Stimulated activated CD8-positive, alpha-beta memory T cell treated with anti-CD3 and anti-CD28 coated beads, Interleukin-2, amount 100 ng/mL, for 48 hours (primary cell): Measurements from ENCODE around the gene GNAI3.

Experiments used
- DNase-seq, 2 donors: peaks; one replicate each; pipeline ENCODE4 v3.0.0-alpha.2; 2020; ENCODE audit warnings: low read depth in 2 of 2

Gene GNAI3

GRCh38 chr1:109548321-109549267, at the start of gene GNAI3:
Gene GNAI3 (plus strand): TSS chr1:109548615. CDS start chr1:109548721, 106 bp downstream.
- peak; percentile 85 to 93 for DNase-seq

GRCh38 chr1:109499081-109499480, 49.3 kb upstream of the GNAI3 start:
- DNase-seq = no peak

GRCh38 chr1:109499661-109500536, 48.5 kb upstream of the GNAI3 start:
- peak; percentile 44 to 56 for DNase-seq

GRCh38 chr1:109500941-109501381, 47.5 kb upstream of the GNAI3 start:
- no peak for DNase-seq

- no peak for DNase-seq
Measured at GRCh38 chr1:109501644-109502363, 46.6 kb upstream of the GNAI3 start.

GRCh38 chr1:109502364-109502851, 46.0 kb upstream of the GNAI3 start:
- no peak for DNase-seq

- no peak for DNase-seq
Measured at GRCh38 chr1:109503935-109504334, 44.5 kb upstream of the GNAI3 start.

GRCh38 chr1:109504974-109505373, 43.4 kb upstream of the GNAI3 start:
- no peak for DNase-seq

GRCh38 chr1:109508001-109508872, 40.2 kb upstream of the GNAI3 start:
- no peak for DNase-seq

GRCh38 chr1:109508873-109509175, 39.6 kb upstream of the GNAI3 start:
- DNase-seq = no peak

GRCh38 chr1:109509176-109510134, 39.0 kb upstream of the GNAI3 start, which contains the start of gene AMIGO1:
Gene AMIGO1 (minus strand): TSS chr1:109509727. CDS start chr1:109508912, 815 bp downstream.
- peak in 1 of 2 donors; percentile 49 for DNase-seq

- no peak for DNase-seq
Measured at GRCh38 chr1:109513110-109513710, 35.2 kb upstream of the GNAI3 start.

GRCh38 chr1:109514846-109515245, 33.6 kb upstream of the GNAI3 start:
- DNase-seq = no peak

- no peak for DNase-seq
Measured at GRCh38 chr1:109516872-109517271, 31.5 kb upstream of the GNAI3 start.

GRCh38 chr1:109517337-109517736, 31.1 kb upstream of the GNAI3 start:
- DNase-seq = no peak

GRCh38 chr1:109521002-109521951, 27.1 kb upstream of the GNAI3 start:
- no peak for DNase-seq

GRCh38 chr1:109522026-109522425, 26.4 kb upstream of the GNAI3 start:
- no peak for DNase-seq

GRCh38 chr1:109523706-109524105, 24.7 kb upstream of the GNAI3 start:
- no peak for DNase-seq
